SKM-1 treated with dmso at 0.1 percent for 144 hours (cell line): ENCODE data around the gene DNAJC17.

Source experiments
- DNase-seq: peaks from one replicate; lab custom pipeline; 2025; ENCODE audit not compliant: unreplicated experiment; lab: John Stamatoyannopoulos, UW

The DNAJC17 gene

DNA sequence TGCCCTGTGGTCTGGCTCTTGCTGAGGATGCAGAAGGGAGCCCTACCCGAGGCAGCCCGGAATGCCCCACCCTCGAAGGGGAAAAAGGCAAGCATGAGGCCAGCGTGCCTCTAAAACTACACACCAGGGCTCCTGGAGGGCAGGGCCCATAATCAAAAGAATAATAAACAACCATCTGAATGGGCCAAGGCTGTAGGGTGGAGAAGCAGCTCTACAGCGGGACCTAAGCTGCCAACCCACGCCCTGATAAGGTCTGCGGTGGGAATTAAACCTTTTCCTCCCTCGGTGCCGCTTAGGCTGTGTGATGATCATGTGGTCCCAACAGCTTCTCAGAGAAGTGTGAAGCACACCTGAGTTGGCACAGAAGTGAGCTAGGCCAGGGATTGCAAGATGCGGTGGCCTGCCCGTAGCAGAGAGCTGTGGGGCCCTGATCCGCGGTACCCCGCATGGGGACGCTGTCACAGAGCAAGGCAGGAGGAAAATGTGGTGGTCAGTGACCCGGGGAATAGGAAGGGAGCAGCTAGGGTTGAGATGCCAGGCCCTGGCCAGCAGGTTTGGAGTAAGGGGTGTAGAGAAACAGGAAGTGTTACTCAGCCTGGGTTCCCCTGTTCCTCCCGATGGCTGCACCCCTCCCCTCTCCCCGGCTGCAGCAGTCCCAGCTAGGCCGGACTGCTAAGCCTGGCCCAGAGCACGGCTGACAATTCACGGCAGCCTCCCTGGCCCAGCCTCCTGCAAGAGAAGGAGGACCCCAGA is 38.6 kb downstream of the DNAJC17 start:
- DNase-seq, result no peak

DNA sequence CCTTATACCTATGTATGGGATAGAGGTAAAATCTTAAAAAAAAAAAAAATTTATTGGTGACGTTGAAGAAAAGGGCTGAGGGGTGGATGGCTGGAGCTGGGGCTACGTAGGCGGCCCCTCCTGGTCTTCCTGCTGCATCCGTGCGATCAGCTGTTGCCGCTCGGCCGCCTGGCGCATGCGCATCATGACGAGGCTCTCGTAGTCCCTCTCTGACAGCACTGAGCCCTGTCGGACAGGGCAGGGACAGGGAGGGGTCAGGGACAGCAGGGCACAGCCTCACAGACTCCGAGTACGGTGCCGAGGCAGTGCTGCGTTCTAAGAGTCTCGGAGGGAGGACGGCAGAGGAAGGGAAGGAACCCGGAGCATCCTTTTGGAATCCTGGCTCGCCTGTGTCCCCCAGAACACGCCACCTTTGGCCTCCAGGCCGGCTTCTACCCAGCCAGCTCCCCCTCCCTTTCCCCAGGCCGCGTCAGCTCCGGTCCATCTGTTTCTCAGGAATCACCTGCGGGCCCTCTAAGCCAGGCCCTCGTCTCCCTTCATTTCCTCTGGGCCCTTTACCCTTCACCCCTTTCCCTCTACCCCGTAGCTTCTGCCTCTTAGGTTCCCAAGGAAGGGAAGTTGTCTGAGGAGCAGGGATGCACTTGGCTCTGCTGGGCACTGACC is 39.3 kb downstream of the DNAJC17 start:
- DNase-seq, result no peak

DNA sequence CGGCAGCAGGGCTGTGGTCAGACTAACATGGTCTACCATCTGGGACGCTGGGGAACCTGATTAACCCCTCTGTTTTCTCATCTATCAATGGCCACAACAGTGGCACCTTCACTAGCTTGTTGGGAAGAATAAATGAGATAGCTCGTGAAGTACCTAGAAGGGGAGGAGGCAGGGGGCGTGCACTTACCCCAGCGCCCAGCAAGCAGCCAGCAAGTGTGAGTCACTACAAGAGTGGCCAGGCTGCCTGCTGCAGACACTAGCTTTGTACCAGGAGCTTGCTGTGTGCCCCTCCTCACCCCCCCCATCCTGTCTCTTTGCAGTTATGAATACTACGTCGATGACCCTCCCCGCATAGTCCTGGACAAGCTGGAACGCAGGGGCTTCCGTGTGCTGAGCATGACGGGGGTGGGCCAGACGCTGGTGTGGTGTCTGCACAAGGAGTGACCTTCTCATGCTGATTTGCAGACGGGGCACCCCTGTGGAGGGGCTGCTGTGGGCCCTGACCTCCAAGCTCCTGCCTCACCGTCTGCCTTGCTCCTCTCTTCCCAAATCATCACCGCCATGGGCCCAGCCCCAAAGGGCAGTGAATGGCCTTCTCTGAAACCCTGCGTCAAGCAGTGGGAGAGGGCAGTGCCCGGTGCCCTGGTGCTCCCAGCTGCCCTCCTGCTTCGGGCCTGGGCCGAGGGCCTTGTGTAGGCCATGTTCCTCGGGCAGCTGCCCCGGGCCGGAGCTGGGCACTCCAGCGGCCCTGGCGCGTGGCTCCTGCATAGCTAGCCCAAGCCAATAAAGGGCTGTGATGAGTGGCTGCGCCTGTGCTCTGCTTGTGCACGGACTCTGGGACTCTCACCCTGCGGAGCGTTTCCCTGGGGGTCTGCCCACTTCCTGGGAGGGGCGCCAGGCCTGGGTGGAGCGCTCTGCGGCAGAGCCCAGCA is 40.1 kb downstream of the DNAJC17 start:
- DNase-seq, result no peak

DNA sequence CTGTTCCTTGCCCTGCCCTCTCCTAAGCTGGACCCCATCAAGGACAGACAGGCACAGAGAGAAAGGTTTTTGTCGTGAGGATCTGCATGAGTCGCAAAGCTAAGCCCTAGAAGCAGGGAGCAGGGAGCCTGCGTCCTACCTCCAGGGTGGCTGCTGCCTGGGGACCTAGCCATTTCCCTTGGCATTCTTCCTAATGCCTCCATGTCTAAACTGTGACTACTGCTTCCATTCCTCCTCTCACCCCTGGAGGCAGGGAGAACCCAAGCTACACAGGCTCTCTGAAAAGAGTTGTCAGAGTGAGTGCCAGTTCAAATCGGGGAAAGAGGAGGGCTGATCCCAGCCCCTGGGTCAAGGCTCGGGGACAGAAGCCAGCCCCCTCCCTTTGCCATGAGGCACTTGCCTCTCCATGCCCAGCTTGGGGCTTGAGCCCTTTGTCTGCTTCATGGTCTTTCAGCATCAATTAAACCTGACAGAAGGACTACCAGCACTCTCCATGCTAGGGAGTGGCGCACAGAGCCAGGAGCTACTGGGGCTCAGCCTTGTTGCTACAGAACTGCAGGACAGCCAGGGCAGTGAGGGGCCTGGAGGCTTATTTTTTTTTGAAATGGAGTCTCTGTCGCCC is 41.0 kb downstream of the DNAJC17 start:
- no peak for DNase-seq

DNA sequence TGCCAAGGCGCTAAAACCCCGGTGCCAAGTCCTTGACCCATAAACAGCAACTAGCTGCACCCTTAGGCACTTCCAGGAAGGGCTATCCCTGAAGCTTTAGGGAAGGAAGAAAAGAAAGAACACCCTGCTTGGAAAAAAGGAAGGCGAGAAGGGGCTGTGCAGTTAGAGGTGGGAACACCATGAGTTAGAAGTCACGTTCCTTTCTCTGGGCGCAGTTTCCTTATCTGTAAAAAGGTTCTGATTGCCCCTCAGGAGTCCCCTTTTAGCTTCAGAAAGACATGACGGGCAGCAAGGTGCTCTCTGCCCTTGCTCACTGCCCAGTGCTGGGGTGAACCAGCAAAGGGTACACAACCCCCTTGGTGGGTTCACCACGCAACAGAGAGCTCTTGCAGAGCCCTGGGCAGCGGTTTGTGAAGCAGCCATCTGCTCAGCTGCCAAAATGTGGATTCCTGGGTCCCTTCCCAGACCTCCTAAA is 42.6 kb downstream of the DNAJC17 start:
- DNase-seq, result no peak

DNA sequence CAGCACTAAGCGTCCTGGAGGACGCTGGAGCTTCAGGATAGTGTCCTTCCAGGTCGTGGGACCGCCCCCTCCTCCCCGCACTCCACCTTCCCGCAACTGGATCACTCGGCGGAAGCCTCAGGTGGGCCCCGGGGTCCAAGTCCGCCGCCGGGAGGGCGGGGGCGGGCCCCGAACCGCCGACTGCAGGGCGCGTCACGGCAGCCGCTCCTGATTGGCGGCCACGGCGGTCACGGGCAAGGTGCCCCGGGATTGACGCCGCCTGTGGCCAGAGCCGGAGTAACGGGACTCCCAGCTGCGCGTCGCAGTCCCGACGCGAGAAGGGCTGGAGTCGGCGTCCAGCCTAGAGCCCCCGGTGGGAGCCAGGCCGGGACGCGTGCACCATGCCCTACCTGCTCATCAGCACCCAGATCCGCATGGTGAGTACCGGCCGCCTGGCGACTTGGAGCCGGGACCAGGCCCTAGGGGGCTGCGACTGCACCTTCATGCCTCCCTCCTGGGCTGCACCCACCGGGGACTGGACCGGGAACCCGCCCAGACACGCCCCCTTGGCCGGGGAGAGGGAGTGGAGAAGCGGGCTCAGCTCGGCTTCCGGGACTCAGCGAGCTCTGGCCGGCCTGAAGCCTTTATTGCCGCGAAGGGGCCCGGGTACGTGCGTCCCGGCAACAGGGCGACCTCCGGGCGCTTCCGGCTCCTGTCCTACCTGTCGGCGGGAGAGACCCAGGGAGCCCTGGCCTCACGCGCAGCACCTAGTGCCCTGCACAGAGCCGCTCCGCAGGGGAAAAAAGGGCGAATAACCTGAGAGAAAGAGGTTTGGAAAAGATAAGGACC is 43.3 kb downstream of the DNAJC17 start, which contains the start of gene GCHFR:
GCHFR (plus strand) TSS at position 268 of the 828 bp plus-strand sequence; CDS start at position 381, 113 bp downstream.
- peak; percentile 47 for DNase-seq

DNA sequence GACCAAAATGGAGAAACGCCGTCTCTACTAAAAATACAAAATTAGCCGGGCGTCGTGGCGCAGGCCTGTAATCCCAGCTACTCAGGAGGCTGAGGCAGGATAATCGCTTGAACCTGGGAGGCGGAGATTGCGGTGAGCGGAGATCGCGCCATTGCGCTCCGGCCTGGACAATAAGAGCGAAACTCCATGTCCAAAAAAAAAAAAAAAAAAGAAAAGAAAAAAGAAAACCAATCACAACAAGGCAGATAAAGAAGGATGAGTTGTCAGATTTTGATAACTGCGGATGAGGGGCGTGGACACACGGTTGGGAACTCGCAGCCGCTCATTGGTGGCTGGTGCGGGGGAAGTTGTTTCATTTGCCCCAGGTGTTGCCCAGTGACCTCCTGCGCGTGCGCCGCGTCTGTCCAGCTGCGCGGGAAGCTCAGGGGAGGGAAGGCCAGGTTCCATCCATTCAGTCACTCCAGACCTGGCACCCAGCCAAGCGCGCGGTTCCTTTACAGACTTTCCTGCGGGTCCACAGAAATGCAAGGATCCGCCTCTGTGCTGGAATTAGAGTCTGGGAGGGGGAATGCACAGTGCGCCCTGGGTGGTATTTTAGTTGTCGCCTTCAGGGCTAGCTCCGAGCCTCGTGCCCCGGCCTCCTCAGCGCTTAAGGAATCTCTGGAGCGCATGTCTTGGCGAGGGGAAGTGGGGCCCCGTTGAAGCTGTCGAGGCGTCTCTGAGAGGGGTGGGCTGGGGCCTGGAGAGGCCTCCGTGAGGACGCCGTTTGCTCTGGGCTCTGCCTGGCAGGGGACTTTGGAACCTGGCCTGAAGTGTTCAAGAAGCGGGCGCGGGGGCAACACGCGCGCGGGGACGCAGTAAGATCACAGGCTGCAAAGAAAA is 44.1 kb downstream of the DNAJC17 start:
- peak; percentile 40 for DNase-seq

DNA sequence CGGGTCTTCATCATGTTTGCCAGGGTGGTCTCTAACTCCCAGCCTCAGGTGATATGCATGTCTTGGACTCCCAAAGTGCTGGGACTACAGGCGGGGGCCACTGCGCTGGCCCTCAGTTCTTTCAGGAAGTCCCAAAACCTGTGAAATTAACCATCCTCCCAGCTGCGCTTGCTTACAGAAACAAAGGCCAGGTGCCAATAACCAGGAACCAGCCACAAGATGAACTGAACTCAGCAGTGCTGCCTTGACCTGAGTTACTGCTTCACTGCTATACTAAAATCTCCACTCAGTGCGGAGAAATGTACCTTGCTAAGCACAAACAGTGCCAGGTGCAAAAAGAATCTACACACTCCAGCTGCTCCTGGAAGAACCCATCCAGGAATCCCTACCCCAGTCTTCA is 47.3 kb downstream of the DNAJC17 start:
- no peak for DNase-seq

DNA sequence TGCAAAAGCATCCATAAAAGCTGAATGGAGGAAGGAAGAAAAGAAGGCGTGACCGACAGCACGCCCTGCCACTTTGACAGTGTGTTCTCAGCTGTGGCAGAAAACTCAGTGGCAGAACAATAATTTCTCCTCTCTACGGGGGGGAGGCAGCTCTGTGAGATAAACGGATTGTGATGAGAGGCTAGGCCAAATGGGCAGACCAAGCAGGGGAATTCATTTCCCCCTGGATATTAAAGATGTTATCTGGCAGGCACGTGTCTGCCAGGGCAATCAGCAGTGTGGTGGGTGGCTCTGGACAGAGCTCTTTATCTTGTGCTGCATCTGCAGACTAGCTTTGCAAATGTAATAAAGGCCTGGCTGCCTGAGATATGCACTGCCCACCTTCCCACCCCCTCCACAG is 50.3 kb downstream of the DNAJC17 start:
- no peak for DNase-seq

DNA sequence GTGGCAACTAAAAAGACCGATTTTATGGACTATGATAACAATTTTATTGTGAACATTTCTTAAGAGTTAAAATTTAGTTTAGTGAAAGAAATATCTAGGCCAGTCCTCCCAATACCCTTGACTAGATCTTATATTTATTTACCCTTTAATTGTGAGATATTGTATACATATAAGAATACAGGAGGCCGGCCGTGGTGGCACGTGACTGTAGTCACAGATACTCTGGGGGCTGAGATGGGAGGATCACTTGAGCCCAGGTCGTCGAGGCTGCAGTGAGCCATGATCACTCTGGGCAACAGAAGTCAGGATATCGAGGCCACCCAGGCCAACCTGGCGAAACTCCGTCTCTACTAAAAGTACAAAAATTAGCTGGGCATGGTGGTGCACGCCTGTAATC is 51.5 kb downstream of the DNAJC17 start:
- DNase-seq, result no peak

DNA sequence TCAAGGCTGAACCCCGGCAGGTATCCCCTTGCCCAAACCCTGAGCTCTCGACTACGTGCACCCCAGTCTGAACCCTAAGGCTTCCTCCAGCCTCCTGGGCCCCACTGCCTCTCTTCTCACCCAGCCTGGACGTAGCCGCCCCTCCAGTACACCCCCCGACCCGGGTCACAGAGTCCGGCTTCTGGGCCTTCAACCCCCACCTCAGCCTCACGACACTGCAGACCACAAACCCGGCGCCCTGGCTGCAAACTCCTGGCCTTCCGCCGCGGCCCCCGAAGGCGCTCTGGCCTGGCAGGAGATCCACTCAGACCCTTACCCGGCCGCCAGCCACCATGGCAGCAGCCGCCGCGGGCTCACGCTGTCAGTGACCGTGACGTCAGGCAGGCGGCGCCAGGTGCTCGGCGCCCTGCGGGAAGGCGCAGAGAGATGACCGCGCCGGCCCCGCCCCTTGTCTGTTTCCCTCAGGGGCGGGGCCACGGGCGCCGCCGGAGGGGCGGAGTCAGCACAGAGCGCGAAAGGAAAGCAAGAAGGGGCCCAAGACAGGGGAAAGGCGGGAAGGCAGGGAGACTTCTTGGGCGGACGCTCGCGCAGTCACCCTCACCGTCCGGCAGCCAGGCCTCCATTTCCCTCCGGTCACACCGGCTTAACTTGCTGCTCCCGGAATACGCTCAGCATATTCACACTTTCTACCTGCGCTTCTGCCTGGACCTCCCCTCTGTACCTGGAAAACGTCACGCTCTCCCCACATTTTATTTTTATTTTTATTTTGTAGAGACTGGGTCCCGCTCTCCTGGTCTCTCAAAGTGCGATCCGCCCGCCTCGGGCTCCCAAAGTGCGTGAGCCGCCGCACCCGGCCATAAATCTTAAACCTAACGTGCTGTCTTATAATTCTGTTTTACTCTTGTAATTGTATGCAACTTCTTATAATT is 52.1 kb downstream of the DNAJC17 start, which contains the start of gene RMDN3:
RMDN3 (minus strand) TSS at position 372 of the 929 bp plus-strand sequence. CDS start 471 bp downstream, outside the sequence.
- DNase-seq, result peak; percentile 88

DNA sequence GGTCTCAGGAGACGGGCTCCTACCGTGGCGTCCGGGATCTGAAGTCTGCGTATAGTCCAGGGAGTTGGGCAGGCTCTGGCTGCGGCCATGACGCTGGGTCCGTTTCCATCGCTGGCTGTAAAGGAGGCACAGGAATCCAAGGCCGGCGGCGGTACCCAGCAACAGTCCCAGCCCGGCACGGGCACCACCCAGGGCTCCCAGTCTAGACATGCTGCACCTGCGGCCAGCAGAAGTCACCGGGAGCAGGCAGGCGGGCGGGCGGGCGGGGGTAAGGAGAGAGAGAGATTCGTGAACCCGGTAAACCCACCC is 52.7 kb downstream of the DNAJC17 start:
- DNase-seq, result no peak

DNA sequence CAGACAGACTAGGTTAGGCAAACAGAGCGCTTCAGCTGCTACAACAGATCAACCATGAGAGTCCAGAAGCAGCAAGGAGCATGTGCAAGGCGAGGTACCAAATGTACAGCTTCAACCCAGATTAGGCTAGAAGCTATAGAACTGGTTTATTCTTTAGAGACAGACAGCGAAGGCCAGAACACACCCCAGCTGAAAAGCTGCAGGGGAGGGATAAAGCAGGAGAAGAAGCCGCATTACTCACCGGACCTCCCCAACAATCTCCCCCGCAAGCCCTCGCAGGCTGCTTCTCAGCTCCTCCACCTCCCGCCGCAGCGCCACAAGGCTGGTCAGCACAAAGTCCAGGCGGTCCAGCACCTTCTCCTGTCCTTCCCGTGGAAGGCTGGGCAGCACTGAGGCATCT is 55.5 kb downstream of the DNAJC17 start:
- no peak for DNase-seq

DNA sequence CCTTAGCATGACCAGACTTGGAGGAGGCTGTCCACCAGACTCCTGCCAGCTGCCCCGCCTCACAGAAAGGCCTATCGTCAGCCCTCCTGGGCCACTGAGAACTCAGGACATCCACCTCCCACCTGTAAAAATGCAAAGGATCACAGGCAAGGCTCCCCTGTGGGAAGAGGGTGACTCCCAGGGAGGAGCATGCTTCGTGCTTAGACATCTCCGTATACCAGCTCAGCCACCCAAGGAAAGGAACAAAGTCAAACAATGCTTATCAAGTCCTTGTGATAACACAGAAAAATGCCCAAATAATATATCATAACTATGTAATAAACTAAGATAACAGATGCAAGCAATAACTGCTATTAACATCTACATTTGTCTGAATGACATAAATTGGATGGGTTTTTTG is 56.4 kb downstream of the DNAJC17 start:
- DNase-seq, result no peak

DNA sequence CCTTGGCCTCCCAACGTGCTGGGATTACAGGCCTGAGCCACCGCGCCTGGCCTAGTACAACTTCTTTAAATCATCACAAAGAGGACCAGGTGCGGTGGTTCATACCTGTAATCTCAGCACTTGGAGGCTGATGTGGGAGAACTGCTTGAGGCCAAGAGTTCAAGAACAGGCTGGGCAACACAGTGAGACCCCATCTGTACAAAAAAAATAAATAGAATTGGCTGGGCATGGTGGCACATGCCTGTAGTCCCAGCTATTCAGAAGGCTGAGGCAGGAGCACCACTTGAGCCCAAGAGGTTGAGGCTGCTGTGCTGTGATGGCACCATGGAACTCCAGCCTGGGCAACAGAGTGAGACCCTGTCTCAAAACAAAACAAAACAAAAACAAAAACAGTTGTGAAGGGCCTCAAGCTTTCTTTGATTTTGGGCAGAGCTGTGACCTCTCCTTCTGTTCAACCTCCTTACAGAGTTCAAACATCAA is 58.1 kb downstream of the DNAJC17 start:
- DNase-seq, result no peak

DNA sequence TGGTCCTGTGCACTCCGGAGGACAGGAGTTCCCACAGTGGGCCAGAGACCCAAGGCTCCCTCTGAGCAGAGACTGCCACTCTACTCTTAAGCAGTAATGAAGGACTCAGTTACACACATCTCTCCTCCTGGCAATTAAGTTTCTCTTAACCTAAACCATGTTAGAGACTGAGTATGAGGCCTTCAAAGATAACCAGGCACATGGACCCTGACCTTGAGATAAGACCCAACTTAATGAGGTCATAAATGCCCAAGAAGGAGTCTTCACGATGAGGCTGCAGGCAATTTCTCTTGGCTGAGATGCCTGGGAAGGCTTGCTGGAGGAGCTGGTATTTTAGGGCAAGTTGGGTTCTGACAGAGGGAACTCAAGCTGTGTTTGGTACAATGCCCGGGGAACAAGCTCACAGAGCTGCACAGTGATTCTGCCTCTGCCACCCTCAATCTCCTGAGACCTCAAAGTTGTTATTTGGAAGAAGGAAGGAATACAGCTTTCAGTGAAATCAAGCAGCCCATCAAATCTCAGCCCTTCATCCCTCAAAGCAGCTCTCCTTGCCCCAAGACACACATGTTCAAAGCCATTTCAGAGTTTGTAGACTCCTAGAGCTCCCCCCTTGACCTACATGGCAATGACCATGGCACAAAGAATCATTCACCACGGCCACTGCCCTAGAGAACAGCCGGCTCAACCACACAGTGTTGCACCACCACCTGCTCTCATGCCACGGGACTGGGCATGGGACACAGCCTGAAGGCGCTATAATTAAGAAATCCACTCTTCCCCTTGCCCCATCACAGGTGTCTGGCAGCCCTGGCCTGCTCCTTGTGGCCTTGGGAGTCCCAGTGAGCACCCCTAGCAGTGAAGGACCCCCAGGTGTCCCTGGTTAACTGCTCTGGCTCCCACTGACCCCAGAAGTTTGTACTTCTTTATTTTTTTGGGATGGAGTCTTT is 59.3 kb downstream of the DNAJC17 start:
- no peak for DNase-seq

DNA sequence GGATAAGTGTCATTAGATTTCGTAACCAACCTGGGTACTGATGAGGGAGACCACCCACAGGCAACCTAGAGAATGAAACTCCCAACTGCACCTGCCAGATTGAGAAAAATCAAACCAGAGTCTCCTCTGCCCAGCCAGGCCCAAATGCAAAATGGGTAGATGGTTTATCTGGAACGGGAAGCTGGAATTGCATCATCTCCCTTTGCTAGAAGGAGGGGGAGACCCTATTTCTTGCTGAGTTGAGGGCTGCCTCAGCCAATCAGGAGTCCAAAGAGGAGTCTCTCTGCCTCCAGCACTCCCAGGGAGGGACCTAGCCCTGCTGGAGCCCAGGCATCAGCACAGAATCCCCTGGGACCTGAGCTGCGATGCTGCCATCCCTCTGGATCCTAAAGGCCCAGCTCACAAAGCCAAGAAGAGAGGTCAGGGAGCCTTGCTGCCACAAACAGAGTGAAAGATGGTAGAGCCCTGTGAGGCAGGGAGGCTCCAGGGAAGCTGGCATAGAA is 60.3 kb downstream of the DNAJC17 start:
- peak; percentile 67 for DNase-seq
